22Rv1 (cell line): ENCODE data around the gene KRT35.

Experiments
- H3K27ac ChIP-seq: fragments of 450-650 bp; 2 replicates; pipeline ENCODE4 v1.5.1; 2017
- ZFX ChIP-seq: fragments of 450-650 bp; IDR thresholded peaks from 2 replicates; pipeline ENCODE4 v1.6.1; 2017; ENCODE audit warnings: antibody characterized with exemption, borderline replicate concordance
- TF ChIP-seq, protein P1 (sequence below): fragments of 450-650 bp; IDR thresholded peaks from 2 replicates; pipeline ENCODE4 v1.5.1; 2017; ENCODE audit warnings: mild to moderate bottlenecking

The KRT35 gene

DNA sequence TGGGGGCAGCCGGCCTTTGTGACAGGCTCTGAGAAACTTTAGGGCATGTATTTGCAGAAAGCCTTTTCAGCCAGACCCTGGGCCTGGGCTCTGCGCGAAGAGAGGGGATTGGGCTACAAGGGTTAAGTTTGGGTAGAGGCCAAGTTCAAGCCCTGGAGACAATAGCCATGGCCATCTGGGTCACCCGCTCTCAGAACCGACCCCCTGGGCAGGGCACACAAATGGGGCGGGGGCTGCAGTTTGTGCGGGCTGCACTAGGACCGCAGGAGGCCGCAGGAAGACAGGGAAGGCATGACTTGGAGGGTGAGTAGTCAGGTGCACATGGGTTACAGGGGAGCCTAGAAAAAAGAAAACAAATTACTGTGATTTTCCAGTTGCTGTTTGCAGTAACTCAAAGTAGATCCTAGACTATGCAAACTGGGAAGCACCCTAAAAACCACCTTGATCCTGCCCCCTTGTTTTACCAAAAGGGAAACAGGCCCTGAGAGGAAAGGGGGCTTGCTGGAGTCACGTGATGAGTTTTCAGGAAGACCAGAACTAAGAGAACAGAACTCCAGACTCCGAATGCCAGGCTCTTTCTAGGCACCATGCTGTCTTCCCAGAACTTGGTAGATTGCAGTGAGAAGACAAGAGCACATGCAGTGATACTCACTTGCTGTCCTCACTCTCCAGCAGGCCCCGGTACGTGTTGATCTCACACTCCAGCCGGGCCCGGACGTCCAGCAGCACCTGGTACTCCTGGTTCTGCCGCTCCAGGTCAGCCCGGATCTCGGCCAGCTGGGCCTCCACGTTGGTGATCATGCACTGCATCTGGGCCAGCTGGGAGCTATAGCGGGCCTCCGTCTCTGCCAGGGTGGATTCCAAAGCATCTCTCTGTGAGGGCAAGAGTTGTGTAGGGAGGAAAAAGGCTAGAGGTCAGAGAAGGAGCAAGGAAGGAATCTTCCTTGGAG lies 3.8 kb downstream of the KRT35 start:
- TF ChIP-seq, protein P1, sequence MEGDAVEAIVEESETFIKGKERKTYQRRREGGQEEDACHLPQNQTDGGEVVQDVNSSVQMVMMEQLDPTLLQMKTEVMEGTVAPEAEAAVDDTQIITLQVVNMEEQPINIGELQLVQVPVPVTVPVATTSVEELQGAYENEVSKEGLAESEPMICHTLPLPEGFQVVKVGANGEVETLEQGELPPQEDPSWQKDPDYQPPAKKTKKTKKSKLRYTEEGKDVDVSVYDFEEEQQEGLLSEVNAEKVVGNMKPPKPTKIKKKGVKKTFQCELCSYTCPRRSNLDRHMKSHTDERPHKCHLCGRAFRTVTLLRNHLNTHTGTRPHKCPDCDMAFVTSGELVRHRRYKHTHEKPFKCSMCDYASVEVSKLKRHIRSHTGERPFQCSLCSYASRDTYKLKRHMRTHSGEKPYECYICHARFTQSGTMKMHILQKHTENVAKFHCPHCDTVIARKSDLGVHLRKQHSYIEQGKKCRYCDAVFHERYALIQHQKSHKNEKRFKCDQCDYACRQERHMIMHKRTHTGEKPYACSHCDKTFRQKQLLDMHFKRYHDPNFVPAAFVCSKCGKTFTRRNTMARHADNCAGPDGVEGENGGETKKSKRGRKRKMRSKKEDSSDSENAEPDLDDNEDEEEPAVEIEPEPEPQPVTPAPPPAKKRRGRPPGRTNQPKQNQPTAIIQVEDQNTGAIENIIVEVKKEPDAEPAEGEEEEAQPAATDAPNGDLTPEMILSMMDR = no peak
- TF ChIP-seq ZFX = no peak
- H3K27ac ChIP-seq = no peak overlapping the region

DNA sequence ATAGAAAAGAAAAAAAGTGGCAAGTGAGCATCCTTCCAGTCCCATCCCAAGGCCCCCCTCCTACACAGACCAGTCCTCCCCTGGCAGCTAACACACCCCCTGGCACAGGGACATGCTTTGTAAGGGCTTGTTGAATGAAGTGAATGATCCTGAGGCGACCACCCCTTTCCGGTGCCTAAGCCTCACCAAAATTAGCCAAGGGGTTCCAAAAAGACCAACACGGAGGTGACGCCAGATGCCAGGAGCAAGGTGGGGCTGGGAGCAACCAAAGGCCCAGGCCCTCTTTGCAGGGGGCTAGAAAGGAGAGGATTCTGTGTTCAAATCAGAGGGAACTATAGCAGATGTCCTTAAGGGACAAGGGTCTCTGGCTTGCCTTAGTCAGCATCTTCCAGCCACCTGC lies 5.5 kb downstream of the KRT35 start:
- no peak for TF ChIP-seq ZFX
- TF ChIP-seq, protein P1 = no peak
- no peak overlapping the region for H3K27ac ChIP-seq

DNA sequence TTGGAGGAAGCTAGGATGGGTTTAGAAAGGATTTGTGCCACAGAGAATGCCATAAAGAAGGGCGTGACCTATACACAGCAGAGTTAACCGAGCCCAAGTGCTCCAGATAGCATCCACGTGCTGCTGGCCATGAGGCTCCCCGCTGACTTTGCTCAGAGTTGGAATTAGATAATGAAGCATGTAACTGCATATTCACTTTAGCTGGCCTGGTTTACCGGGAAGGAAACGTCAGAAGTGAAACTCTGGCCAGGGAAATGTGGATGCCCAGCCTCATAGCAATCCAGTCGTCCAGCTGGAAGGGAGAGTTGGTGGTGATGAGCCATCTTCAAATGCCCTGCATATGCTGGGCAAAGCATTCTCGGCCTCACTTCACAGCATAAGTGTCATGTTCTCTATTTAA lies 6.1 kb downstream of the KRT35 start:
- TF ChIP-seq, protein P1 = no peak
- no peak for TF ChIP-seq ZFX
- no peak overlapping the region for H3K27ac ChIP-seq

DNA sequence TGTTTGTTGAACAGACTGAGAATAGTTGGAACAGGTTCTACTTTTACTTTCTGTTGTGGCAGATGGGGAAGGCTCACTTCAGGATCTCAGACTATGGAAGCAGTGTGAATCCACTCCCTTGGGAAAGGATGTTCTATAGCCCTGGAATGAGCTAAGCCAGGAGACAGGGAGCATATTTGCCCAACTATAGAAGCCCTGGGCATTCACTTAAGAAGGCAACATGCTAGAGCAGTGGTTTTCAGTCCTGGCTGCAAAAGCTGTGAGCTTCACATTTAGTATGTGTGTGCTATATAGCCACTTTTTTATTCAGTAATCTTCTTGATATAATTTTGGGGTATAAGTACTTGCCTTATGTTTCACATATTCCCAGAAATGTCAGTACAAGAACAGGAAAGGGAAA lies 12.6 kb downstream of the KRT35 start:
- H3K27ac ChIP-seq = no peak overlapping the region
- no peak for TF ChIP-seq ZFX
- TF ChIP-seq, protein P1 = no peak

DNA sequence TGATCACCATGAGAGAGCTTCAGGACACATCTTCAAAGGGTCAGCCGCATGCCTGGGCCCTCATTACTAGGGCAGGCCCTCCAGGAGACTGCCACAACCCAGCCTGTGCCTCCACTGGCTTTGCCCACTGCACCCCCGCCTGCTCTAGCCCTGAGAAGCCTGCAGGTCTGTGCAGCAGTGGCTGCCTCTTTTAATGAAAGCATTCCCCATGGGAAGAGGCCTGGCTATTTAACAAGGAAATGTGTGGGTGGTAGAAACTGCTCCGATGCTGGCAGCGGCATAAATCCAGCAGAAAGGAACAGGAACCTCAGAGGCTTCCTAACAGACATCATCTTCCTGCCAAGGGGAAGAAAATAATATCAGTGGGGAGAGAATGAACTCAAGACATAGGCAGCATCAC lies 13.4 kb downstream of the KRT35 start:
- TF ChIP-seq, protein P1 = no peak
- TF ChIP-seq ZFX = no peak
- no peak overlapping the region for H3K27ac ChIP-seq

DNA sequence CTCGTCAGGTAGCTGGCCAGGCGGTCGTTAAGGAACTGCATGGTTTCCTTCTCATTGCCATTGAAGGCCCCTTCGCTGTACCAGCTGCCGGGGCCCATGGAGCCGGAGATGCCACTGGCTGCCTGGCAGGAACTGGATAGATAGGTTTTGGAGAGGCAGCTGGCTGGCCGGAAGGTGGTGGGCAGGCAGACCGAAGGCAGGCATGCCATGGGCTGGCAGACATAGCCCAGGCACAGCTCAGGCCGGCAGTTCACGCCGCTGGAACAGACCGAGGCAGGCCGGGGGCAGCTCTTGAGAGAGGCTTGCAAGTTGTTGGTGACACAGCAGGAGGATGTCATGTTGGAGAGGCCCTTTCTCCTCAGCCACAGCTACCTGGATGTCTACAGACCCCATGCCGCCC lies 14.0 kb downstream of the KRT35 start, which contains the start of gene KRT32:
TSS of gene KRT32 (minus strand) at position 399 of the 400 bp plus-strand sequence. CDS start at position 338, 61 bp downstream.
- H3K27ac ChIP-seq = no peak within 1 kb of the TSS
- TF ChIP-seq, protein P1 = no peak
- TF ChIP-seq ZFX = no peak

DNA sequence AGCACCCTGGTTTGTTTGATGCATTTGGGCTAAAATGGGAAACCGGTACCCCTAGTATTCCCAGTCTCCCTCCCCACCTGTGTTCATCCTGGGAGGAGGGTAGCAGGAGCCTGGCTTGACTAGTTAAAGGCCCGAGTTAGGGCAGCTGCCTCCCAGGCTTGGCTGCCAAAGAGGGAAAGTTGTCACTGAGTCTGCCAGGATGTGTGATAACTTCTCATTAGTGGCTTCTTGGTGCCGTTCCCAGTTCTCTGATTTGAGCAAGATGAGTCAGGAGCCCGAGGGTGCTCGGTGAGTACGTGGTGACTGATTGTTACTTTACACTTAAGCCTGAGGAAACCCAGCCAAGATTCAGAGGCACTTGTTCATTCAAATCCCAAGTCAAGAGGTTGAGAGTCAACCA lies 16.3 kb downstream of the KRT35 start:
- no peak overlapping the region for H3K27ac ChIP-seq
- TF ChIP-seq, protein P1 = no peak
- no peak for TF ChIP-seq ZFX
